HFF-Myc (cell line): ENCODE data around the gene PHF21B.

Experiments used
- DNase-seq: peaks from one replicate; pipeline ENCODE4 v3.0.0-alpha.2; 2011; ENCODE audit warnings: low read depth; ENCODE audit errors: extremely low read depth
- H3K4me3 ChIP-seq: replicated peaks from 2 replicates; pipeline ENCODE4 v1.5.1; 2011; ENCODE audit warnings: low read depth, mild to moderate bottlenecking, control low read depth, low read length
- CTCF ChIP-seq: IDR thresholded peaks from 2 replicates; pipeline ENCODE4 v1.5.1; 2012; ENCODE audit warnings: mild to moderate bottlenecking, low read depth, low read length, control low read depth; ENCODE audit errors: missing control alignments

The PHF21B gene

GRCh38 chr22:44871782-44872181 is 138.0 kb downstream of the PHF21B start:
- TF ChIP-seq CTCF: no peak
- H3K4me3 ChIP-seq: no peak overlapping the region
- no peak for DNase-seq

GRCh38 chr22:44870021-44870420 is 139.8 kb downstream of the PHF21B start:
- no peak overlapping the region for H3K4me3 ChIP-seq
- no peak for TF ChIP-seq CTCF
- no peak for DNase-seq

- no peak for DNase-seq
- no peak for TF ChIP-seq CTCF
- H3K4me3 ChIP-seq: no peak overlapping the region
Observed at GRCh38 chr22:44869196-44869595, 140.6 kb downstream of the PHF21B start.

GRCh38 chr22:44865193-44866057 is 144.4 kb downstream of the PHF21B start:
- H3K4me3 ChIP-seq: no peak overlapping the region

GRCh38 chr22:44862981-44863860 is 146.6 kb downstream of the PHF21B start:
- TF ChIP-seq CTCF: no peak
- no peak for DNase-seq
- H3K4me3 ChIP-seq: no peak overlapping the region

More at GRCh38 chr22:44865193-44866057, 144.4 kb downstream of the PHF21B start:
- DNase-seq: no peak
- no peak for TF ChIP-seq CTCF

GRCh38 chr22:44862281-44862680 is 147.5 kb downstream of the PHF21B start:
- no peak overlapping the region for H3K4me3 ChIP-seq
- no peak for TF ChIP-seq CTCF
- DNase-seq: no peak
